Ascending aorta (tissue), 2 donors: ENCODE results near the gene CSTF1. TPM values are rescaled to one million over a fixed set of nuclear protein-coding genes. Genes with fewer than 3 reads are reported as not detected.
"Not testable (repeated sequence)": the region's sequence is repeated elsewhere in the genome, so short reads cannot be mapped to it uniquely, and the experiment has no call there.

Experiments used
- DNase-seq, 2 donors: peaks; one replicate each; pipeline ENCODE4 v3.0.0-alpha.2; 2019; ENCODE audit warnings: low spot score in 2 of 2
- H3K27ac ChIP-seq, 2 donors: fragments of 200-600 bp; sonication (generic); one replicate each; pipeline ENCODE4 v1.5.1; 2016 to 2017; ENCODE audit warnings: mild to moderate bottlenecking in 1 of 2
- H3K27me3 ChIP-seq: fragments of 200-600 bp; sonication (generic); one replicate; pipeline ENCODE4 v1.5.1; 2017
- H3K36me3 ChIP-seq, 2 donors: fragments of 200-600 bp; sonication (generic); one replicate each; pipeline ENCODE4 v1.5.1; 2016
- H3K4me1 ChIP-seq, 2 donors: fragments of 200-600 bp; sonication (generic); one replicate each; pipeline ENCODE4 v1.5.1; 2016 to 2017; ENCODE audit warnings: mild to moderate bottlenecking in 1 of 2
- H3K4me3 ChIP-seq, 2 donors: fragments of 200-600 bp; sonication (generic); one replicate each; pipeline ENCODE4 v1.5.1; 2016 to 2017; ENCODE audit warnings: mild to moderate bottlenecking in 1 of 2
- H3K9me3 ChIP-seq, 2 donors: fragments of 200-600 bp; sonication (generic); one replicate each; pipeline ENCODE4 v1.5.1; 2016
- CTCF ChIP-seq, 3 experiments: fragments of 200-600 bp in 2 of 3; fragments of 450-650 bp in 1 of 3; sonication (generic) in 2 of 3; IDR thresholded peaks; one replicate each; pipeline ENCODE4 v1.5.1; 2016 to 2019; ENCODE audit warnings: antibody characterized with exemption in 3 of 3, mild to moderate bottlenecking in 1 of 3, moderate library complexity in 1 of 3
- intact Hi-C: fragments of 100-400 bp; cut with DNase I; formaldehyde crosslinking; loops from one replicate; pipeline ENCODE4 v1.15.1; 2023
- total RNA-seq: library from RNA; depleted of rRNA; stranded (reverse); fragments of >200 nt; gene quantifications from one replicate; pipeline ENCODE4 v1.1.0, GENCODE V29; 2016

CSTF1 gene
- total RNA-seq, 1 donor from 2014 or later = 13.7 TPM

- Histone ChIP-seq H3K4me1 (peaks cover 0 to 18% of the 10 kb centered on the region in 2 donors), H3K9me3 (no peaks in the 10 kb centered on the region), H3K4me3 (no peak overlapping the region), H3K36me3 (peaks cover 39 to 50% of the 10 kb centered on the region in 2 donors), H3K27ac (no peak overlapping the region), H3K27me3 (no peaks in the 10 kb centered on the region)
- DNase-seq = no peak
- TF ChIP-seq CTCF (IDR thresholded peaks at IDR 0.05) = no peak
- intact Hi-C loops = loop anchor here (10.0 kb wide), 1 partner anchor 960 kb away; the partner anchor contains the start of gene RAE1
These were observed 2.7 kb downstream of the CSTF1 start for GRCh38 chr20:56395166-56395565.

GRCh38 chr20:56400001-56400640, 7.7 kb downstream of the CSTF1 start:
- peak in 1 of 2 donors; percentile 70 for DNase-seq
- no peak overlapping the region for H3K4me3 ChIP-seq
- TF ChIP-seq CTCF (IDR thresholded peaks at IDR 0.05) = peak in 2 of 3 experiments; percentile 56 to 58
- intact Hi-C loops = no loop called here
- no peak overlapping the region for H3K27ac ChIP-seq
- H3K27me3 ChIP-seq = no peaks in the 10 kb centered on the region
- H3K36me3 ChIP-seq = peaks cover 75 to 89% of the 10 kb centered on the region in 2 donors
- no peaks in the 10 kb centered on the region for H3K9me3 ChIP-seq
- H3K4me1 ChIP-seq = peaks cover 0 to 2% of the 10 kb centered on the region in 2 donors

- Histone ChIP-seq H3K27ac (no peak overlapping the region), H3K9me3 (no peaks in the 10 kb centered on the region), H3K27me3 (no peaks in the 10 kb centered on the region), H3K36me3 (peaks cover 67 to 85% of the 10 kb centered on the region in 2 donors), H3K4me3 (no peak overlapping the region), H3K4me1 (peaks cover 0 to 2% of the 10 kb centered on the region in 2 donors)
- intact Hi-C loops = no loop called here
- no peak for TF ChIP-seq CTCF (IDR thresholded peaks at IDR 0.05)
- DNase-seq = no peak
These were observed 11.0 kb downstream of the CSTF1 start for GRCh38 chr20:56403465-56403864.

GRCh38 chr20:56405356-56405755, 12.9 kb downstream of the CSTF1 start:
- H3K27ac ChIP-seq, intact Hi-C loops, H3K27me3 ChIP-seq, DNase-seq, H3K4me1 ChIP-seq, H3K4me3 ChIP-seq, H3K9me3 ChIP-seq: not testable (repeated sequence)
- H3K36me3 ChIP-seq = peaks cover 57 to 80% of the 10 kb centered on the region in 2 donors

DNA sequence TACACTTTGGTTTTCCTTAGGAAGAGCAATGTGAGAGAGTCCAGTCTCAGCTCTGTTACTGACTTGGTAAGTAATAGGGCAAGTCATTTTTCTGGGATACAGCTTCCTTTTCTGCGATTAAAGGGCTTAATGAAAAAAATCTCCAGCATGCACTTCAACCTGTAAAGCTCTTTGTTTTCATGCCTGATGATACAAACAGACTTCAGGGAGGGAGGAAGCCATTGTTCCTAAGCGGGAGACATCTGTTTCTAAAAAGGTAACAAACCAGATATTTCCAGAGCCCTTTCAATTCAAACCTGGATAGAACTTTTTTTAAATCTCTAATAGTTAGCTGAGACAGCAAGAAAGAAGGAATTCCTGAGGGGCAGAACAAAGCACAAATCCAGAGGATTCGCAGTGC, 14.5 kb downstream of the CSTF1 start:
- no peak overlapping the region for H3K4me3 ChIP-seq
- H3K36me3 ChIP-seq = peaks cover 44 to 66% of the 10 kb centered on the region in 2 donors
- no peaks in the 10 kb centered on the region for H3K4me1 ChIP-seq
- no peak overlapping the region for H3K27ac ChIP-seq
- no peak for DNase-seq
- H3K9me3 ChIP-seq = no peaks in the 10 kb centered on the region
- intact Hi-C loops = no loop called here
- no peaks in the 10 kb centered on the region for H3K27me3 ChIP-seq
- TF ChIP-seq CTCF (IDR thresholded peaks at IDR 0.05) = no peak

- intact Hi-C loops = no loop called here
- H3K9me3 ChIP-seq = no peaks in the 10 kb centered on the region
- no peaks in the 10 kb centered on the region for H3K4me1 ChIP-seq
- no peak for DNase-seq
- no peak overlapping the region for H3K27ac ChIP-seq
- H3K27me3 ChIP-seq = no peaks in the 10 kb centered on the region
- H3K36me3 ChIP-seq = peaks cover 27 to 44% of the 10 kb centered on the region in 2 donors
- no peak for TF ChIP-seq CTCF (IDR thresholded peaks at IDR 0.05)
- H3K4me3 ChIP-seq = no peak overlapping the region
These were observed 17.1 kb downstream of the CSTF1 start for GRCh38 chr20:56409521-56409920.
